ENCODE measurements around the gene GRN. TPM values are rescaled to one million over a fixed set of nuclear protein-coding genes. Genes with fewer than 3 reads are reported as not detected.
"Not testable (repeated sequence)": the region's sequence is repeated elsewhere in the genome, so short reads cannot be mapped to it uniquely, and the experiment has no call there.

GRN gene
- total and polyA plus RNA-seq, 2 experiments from 2014 or later, result 274 to 377 TPM

DNA sequence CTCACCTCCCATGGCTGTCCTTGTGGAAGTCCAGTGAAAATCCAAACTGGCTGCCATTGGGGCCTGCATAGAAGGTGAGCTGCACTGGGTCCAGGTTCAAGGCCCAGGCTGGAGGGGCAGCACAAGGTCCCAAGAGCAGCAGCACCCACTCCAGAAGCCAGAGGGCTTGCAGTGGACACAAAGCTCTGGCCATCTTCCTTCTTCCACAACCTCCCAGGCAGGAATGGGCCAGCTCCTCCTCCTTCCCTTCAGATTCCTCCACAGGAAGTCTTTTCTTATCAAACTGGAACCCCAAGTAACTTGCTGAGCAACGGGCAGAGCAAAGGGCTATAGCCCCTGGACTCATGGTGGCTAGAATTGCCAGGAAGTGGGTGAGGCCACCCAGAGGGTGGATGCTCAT lies 44.2 kb downstream of the GRN start, which contains the start of gene ITGA2B:
Gene ITGA2B (minus strand): TSS at position 369 of the 400 bp plus-strand sequence. CDS start 176 bp downstream, at position 193.
- Histone ChIP-seq H3K27me3 (peaks cover 14% of the 10 kb centered on the region), H3K4me3 (no peak within 1 kb of the TSS), H3K4me1 (ENCODE audit: low read depth) (peaks cover 4% of the 10 kb centered on the region), H3K9me3 (ENCODE audit: low read depth) (no peaks in the 10 kb centered on the region), H3K27ac (no peak within 1 kb of the TSS), H3K36me3 (no peaks in the 10 kb centered on the region)
- DNase-seq (ENCODE audit: low read depth in 1 of 2, low spot score in 1 of 2), result no peak
- TF ChIP-seq, protein P1, sequence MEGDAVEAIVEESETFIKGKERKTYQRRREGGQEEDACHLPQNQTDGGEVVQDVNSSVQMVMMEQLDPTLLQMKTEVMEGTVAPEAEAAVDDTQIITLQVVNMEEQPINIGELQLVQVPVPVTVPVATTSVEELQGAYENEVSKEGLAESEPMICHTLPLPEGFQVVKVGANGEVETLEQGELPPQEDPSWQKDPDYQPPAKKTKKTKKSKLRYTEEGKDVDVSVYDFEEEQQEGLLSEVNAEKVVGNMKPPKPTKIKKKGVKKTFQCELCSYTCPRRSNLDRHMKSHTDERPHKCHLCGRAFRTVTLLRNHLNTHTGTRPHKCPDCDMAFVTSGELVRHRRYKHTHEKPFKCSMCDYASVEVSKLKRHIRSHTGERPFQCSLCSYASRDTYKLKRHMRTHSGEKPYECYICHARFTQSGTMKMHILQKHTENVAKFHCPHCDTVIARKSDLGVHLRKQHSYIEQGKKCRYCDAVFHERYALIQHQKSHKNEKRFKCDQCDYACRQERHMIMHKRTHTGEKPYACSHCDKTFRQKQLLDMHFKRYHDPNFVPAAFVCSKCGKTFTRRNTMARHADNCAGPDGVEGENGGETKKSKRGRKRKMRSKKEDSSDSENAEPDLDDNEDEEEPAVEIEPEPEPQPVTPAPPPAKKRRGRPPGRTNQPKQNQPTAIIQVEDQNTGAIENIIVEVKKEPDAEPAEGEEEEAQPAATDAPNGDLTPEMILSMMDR (IDR thresholded peaks at IDR 0.05; ENCODE audit: low read depth, low read length), result no peak

DNA sequence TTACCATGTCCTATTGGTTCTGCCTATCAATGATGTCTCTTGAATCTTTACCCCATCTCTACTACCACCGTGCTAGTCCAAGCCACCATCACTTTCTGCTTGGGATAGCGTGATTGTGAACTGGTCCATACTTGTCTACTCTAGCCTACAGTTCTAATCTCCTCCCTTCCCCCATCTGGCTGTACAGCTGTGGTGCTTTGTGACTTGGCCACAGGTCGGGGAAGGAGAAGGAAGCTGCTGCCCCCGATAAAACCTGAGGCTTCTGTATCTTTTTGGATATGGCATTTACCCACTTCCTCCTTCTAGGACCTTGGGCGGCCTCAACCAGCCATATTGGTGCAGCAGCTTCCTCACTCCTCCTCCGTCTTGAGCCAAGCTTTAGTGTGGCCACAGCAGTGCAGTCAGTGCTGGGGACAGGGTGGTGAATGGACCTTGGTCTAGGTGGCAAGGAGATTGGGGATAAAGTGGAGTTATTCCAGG lies 44.7 kb downstream of the GRN start:
- TF ChIP-seq, protein P1 (IDR thresholded peaks at IDR 0.05; ENCODE audit: low read depth, low read length), result no peak
- Histone ChIP-seq H3K9me3 (ENCODE audit: low read depth) (no peaks in the 10 kb centered on the region), H3K36me3 (no peaks in the 10 kb centered on the region), H3K4me1 (ENCODE audit: low read depth) (peaks cover 4% of the 10 kb centered on the region), H3K4me3 (no peak overlapping the region), H3K27me3 (peaks cover 9% of the 10 kb centered on the region), H3K27ac (no peak overlapping the region)
- DNase-seq (ENCODE audit: low read depth in 1 of 2, low spot score in 1 of 2), result no peak

DNA sequence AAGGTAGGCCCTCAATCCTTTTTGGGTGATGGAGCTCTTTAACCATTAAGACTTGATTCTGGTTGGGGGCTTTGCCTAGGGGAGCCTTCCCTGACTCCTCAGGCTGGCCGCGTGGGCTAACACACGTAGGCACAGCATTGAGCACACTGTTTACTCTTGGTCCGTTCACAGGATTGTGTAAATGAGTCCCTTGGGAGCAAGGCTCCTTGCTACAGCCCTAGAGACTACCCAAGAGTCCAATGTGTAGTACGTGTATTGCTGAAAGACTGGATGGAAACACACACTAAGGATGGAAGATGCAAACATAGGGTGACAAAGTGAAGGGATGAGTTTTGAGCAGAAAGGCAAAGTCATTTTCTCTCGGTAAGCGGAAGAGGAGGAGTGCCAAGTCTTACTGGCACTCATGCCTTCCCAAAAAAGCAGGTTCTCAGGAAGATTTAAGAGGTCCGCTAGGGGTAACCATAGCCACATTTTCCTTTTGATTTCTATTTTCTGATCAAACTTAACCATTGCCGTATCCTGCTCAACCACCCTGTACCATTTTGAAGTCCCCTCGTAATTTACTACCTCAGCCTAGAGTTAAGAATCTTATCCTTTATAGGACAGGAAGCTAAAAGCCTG lies 45.3 kb downstream of the GRN start:
- Histone ChIP-seq H3K4me3 (no peak overlapping the region), H3K9me3 (ENCODE audit: low read depth) (no peaks in the 10 kb centered on the region), H3K27me3 (peaks cover 6% of the 10 kb centered on the region), H3K36me3 (no peaks in the 10 kb centered on the region), H3K27ac (no peak overlapping the region), H3K4me1 (ENCODE audit: low read depth) (peaks cover 4% of the 10 kb centered on the region)
- DNase-seq (ENCODE audit: low read depth in 1 of 2, low spot score in 1 of 2), result no peak
- TF ChIP-seq, protein P1 (IDR thresholded peaks at IDR 0.05; ENCODE audit: low read depth, low read length), result no peak

DNA sequence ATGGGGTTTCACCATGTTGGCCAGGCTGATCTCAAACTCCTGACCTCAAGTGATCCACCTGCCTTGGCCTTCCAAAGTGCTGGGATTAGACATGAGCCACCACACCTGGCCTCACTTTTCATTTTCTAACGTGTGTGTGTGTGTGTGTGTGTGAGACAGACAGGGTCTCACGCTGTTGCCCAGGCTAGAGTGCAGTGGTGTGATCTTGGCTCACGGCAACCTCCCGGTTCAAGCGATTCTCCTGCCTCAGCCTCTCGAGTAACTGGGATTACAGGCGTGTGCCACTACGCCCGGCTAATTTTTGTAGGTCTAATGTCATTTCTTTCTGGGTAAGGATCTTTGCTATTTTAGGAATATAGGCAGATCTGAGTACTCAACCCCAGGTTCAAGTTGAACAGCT lies 49.0 kb downstream of the GRN start:
- not testable (repeated sequence) for H3K4me3 ChIP-seq; H3K9me3 ChIP-seq (ENCODE audit: low read depth); DNase-seq (ENCODE audit: low read depth in 1 of 2, low spot score in 1 of 2); H3K36me3 ChIP-seq; H3K27ac ChIP-seq; H3K4me1 ChIP-seq (ENCODE audit: low read depth); H3K27me3 ChIP-seq

DNA sequence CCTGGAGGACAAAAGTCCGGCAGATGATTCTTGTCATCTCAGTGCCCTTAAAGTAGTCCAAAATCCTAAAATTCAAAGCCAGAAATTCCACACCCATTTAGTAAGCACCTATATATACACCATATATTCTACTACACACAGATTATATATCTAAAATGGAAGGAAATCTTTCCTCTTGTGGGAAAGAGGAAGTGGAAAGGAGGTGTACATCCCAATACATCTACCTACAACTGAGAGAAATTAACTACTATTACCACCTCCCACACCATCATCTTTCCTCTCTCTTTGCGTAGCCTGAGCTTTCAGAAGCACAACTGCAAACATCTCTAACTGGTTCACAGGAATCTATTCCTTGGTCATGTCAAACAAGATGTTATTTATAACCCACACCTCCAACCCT lies 49.7 kb downstream of the GRN start:
- TF ChIP-seq, protein P1 (IDR thresholded peaks at IDR 0.05; ENCODE audit: low read depth, low read length), result no peak
- no peaks in the 10 kb centered on the region for H3K27me3 ChIP-seq
- H3K4me3 ChIP-seq, result no peak overlapping the region
- H3K9me3 ChIP-seq (ENCODE audit: low read depth), result no peaks in the 10 kb centered on the region
- peaks cover 4% of the 10 kb centered on the region for H3K4me1 ChIP-seq (ENCODE audit: low read depth)
- no peak overlapping the region for H3K27ac ChIP-seq
- H3K36me3 ChIP-seq, result peaks cover 9% of the 10 kb centered on the region
- DNase-seq (ENCODE audit: low read depth in 1 of 2, low spot score in 1 of 2), result no peak

DNA sequence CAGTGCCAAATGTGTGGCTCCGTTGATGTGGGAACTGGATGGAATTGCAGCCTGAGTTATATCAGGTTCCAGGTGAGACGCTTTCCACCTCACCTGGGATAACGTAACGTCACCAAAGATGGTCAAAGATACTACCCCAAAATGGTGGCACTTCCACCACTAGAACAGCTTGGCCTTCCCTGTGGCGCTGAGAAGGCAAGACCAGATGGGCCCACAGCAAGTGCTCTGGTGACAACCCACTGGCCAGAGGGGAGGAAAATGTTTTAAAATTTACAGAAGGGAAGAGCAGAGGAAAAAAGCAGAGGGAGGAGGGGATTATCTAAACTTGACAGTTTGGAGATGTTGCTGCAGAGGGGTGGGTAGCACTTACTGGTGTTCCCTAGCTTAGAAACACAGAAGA lies 51.8 kb downstream of the GRN start:
- no peaks in the 10 kb centered on the region for H3K27me3 ChIP-seq
- peaks cover 4% of the 10 kb centered on the region for H3K4me1 ChIP-seq (ENCODE audit: low read depth)
- TF ChIP-seq, protein P1 (IDR thresholded peaks at IDR 0.05; ENCODE audit: low read depth, low read length), result no peak
- H3K36me3 ChIP-seq, result peaks cover 21% of the 10 kb centered on the region
- DNase-seq (ENCODE audit: low read depth in 1 of 2, low spot score in 1 of 2), result no peak
- H3K27ac ChIP-seq, result no peak overlapping the region
- H3K4me3 ChIP-seq, result no peak overlapping the region
- no peaks in the 10 kb centered on the region for H3K9me3 ChIP-seq (ENCODE audit: low read depth)

Measured in cardiac muscle cell (in vitro differentiated cells and primary cell).